Stimulated activated CD8-positive, alpha-beta memory T cell treated with anti-CD3 and anti-CD28 coated beads, Interleukin-7, amount 100 ng/mL, for 4 hours (primary cell): ENCODE results near the gene MS4A7.
"Not testable (repeated sequence)": the region's sequence is repeated elsewhere in the genome, so short reads cannot be mapped to it uniquely, and the experiment has no call there.

Experiments
- DNase-seq, 2 donors: peaks; one replicate each; pipeline ENCODE4 v3.0.0-alpha.2; 2020; ENCODE audit warnings: low read depth in 2 of 2

MS4A7 gene, protein sequence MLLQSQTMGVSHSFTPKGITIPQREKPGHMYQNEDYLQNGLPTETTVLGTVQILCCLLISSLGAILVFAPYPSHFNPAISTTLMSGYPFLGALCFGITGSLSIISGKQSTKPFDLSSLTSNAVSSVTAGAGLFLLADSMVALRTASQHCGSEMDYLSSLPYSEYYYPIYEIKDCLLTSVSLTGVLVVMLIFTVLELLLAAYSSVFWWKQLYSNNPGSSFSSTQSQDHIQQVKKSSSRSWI

DNA sequence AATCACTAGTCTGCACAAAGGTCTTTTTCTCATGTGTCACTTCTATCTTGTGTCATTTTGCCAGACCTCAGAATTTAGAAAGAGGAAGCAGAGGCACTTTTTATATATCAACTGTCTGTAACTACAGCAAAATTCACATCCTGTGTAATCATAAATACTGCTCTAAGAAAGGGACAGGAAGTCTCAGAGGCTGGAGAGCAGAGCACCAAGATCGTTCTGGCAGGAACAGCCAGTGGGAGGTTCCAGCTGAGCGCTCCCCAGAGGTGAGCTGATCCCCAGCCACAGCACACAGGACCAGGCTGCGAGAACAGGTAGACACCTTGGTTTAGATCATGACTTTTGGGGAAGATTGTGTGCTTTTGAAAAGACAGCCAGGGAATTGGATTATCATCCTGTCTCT lies at the start of gene MS4A7:
Gene MS4A7, plus strand, starts transcription at position 179 of the 400 bp plus-strand sequence. CDS start 4,610 bp downstream, outside the sequence.
- DNase-seq, result no peak

DNA sequence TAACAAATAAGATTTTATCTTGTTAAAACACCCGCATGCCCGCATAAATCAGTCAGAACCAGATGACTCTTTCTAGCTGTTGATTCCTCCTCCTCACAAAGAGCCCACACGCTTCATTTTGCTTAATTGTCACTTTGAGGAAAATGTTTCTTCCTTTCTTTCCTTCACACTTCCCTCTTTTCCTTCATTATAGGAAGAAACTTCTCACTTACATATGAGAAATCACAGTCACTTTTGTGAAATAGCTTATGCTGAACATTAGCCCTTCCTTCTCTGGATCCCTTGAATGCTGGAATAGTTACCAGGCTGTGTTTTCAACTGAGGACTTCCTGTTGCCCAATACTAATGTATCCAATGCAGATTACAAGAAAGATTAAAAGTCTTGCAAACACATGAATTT lies 45.5 kb upstream of the MS4A7 start:
- no peak for DNase-seq

DNA sequence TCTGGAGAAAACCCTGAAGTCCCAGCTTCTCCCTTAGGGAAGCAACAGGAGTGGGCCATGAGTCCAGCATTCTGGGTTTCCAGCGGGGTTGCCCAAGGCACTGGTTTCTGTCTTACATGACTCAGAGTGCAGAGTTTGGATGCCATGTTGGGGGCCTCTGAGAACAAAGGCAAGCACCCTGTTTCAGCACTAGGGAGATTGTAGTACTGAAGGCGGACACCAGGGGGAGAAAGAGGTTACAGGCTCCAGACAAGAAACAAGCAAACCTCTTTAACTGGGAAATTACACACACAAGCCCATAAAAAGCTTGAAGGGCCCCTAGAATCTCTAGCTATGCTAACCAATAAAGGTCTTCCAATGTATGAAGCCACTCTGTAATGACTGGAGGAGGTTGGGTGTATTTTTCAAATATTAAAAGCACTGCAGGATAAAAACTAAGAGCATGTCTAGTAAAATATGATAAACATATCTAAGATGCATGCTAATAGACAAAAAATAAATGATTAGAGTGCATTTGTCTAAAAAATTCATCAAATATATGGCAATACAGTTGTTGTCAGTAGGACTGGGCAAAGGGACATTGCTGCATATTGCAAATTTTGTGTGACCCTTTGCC lies 44.2 kb upstream of the MS4A7 start:
- DNase-seq, result peak; percentile 8 to 12

DNA sequence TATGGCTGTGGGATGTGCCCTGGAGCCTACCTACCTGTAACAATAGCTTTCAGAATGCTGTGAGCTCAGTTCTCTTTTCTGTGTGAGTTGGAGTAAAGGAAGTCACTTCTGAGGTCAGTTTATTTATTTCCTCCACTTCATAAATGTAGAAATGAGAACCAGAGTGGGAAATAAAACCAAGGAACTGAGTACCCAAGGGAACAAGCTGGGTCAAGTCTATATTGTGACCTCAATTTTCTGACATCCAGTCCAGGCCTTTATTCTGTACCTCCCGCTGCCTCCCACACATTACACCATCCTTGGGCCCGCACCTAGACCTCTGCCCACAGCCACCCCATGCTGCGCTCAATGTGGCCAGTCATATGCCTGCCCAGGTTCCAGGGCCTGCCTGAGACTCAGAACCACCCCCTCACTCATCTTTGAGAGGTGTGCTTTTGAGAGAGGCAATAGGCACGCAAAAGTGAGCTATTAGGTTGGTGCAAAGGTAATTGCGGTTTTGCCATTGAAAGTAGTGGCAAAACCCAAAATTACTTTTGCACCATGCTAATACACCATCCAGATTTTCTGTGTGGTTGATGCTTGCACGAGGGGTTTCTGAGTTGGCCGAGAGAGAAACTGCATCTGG lies 41.5 kb upstream of the MS4A7 start:
- no peak for DNase-seq

DNA sequence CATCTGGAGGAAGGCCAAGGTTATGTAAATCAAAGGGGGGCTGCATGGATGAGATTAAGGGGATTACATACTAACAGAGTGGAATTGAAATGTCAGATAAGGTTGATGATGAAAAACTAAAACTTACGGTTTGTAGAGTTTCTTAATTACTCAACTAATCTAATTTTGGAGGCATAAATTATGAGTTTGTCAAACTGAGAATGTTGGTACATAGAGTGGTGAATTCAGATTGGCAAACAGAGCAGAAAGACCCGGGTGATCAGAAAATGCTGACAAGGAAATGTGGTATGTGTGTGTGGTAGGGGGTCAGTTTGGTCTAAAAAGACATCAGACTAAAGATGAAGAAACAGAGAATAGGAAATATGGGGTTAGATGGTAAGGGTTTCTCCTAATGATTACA lies 40.3 kb upstream of the MS4A7 start:
- DNase-seq, result no peak

DNA sequence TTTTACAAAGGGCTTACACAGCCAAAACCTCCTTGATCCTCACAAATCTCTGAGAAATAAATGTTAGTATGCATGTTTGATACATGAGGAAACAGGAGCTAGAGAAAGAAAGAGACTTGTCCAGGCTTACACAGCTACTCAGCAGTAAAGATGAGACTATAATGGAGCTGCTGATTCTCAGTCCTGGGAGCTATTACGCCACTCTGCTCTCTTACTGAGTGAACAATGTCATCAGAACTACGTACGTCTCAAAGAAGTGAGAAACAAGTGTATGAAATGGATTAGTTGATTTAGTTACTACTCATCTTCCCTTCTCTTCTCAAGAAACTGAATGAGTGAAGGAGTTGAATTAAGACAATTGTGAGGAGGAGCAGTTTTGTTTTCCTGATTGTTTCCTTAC lies 39.0 kb upstream of the MS4A7 start:
- DNase-seq, result no peak

DNA sequence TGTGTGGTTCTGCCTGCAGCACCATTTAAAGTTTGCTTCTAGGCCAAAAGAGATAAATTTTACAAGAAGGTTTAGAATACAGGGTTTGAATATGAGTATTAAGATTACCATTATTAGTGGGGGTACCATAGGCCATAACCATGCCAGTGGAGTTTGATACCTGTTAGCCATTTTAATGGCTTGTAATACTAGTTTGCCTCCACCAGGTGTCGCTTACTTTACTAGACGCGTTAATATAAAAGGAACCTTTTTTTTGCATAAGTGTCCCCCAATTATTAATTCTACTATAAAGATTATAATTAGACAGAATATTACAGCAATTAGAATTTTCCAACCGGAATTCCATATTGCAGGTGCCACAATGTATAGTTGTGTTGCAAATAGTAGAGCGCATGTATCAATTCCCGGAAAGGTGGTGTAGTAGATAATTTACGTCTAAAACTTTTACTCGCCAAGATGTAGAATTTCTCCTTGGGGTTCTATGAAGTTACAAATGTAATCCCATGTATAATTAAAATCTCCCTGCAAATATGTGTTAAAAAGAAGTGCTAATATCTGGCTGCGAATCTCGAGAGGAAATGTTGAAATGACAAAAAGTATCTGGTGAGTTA lies 35.1 kb upstream of the MS4A7 start:
- DNase-seq, result no peak

DNA sequence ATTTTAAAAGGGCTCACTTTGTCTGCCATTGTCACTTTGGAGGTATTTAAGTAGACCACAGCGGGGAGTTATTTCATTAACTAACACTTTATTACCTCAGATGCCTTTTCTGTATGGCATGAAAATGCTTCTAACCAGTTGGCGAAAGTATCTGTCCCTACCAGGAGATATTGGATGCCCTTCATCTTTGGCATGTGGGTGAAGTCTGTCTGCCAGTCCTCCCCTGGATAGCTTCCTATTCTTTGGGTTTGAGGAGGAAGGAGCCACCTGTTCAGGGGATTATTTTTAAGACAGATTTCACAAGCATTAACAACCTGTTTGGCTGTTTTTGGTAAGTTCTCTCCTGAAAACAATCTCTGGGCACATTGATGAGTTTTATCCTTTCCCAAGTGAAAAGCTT lies 34.2 kb upstream of the MS4A7 start:
- no peak for DNase-seq

DNA sequence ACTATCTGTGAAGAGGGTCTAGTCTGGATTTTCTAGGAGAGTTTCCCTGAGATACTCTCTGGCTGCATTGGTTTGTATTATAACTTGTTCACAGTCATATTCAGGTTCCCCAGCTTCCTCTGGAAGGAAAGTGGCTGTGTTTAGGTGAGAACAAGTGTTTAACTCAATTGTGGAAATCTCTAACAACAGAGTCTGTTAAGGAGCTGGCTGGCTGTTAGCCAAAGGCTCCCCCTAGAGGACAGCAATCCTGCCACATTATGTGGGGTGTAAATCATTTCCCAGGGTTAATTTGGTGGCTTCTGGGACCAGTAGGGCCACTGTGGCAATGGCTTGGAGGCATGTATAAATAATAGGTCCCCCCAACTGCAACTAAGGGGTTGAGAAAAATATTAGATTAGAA lies 32.8 kb upstream of the MS4A7 start:
- no peak for DNase-seq

DNA sequence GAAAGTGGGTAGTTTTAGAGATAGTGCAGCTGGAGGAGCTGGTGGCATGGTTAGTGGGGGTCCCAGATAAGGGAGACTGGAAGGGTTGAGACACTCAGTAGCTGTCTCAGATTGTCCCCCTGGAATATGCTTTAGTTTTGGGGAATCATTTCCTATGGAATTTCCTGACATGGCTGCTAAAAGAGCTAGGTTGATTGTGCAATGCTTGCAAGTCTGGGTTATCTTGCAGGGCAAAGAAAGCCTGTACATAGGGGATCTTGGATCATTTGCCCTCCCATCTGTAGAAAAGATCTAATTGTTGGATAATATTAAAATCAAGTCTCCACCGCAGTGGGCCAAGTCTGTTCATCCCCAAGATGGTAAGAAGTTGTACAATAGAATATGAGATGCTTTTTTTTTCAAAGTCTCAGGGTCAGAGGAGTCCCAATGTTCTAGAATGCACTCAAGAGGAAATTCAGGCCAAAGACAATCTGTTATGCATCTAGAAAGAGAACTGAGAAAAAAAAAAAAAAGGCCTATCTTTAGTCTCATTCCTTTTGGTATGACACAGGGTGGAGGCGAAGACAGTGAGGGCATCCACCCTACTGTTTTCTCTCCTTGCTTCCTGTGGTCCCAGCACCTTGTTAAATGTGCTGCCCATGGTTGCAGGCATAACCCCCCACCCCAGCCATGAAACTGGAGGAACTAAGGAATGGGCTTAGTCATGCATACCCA lies 31.1 kb upstream of the MS4A7 start:
- DNase-seq, result no peak

DNA sequence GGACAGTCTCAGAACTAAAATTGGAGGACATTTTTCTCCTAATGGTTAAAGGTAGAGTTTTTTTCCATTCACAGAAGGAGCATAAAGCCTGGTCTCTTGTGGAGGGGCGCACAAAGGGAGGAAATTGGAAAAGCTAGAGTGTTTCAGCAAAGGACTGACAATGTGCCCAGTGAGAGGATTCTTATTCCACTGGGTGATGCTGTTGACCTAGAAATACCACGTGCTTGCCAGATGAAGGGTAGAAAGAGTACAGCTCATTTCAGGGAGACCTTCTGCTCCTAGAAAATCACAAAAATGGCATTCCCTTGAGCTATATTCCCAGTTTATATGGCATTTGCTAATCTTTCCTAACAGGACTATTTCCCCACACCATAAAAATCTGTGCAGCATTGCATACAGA lies 30.2 kb upstream of the MS4A7 start:
- no peak for DNase-seq

DNA sequence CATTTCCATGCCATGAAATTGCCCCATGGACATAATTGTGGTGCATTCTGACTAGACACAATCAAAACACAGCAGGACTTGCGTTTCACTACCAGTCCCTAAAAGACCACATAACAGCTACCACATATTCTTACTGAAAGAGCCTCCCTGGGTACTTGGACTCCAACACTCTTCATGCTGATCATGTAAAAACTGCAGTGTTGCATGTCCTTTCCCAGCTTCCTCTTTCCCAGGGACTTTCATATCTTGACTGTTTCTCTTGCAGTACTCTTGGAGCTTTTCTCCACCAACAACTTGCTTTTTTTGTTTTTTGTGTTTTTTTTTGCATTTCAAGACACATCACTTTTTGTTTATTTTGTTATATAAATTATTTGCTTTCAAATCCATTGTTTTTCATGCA lies 28.3 kb upstream of the MS4A7 start:
- no peak for DNase-seq

DNA sequence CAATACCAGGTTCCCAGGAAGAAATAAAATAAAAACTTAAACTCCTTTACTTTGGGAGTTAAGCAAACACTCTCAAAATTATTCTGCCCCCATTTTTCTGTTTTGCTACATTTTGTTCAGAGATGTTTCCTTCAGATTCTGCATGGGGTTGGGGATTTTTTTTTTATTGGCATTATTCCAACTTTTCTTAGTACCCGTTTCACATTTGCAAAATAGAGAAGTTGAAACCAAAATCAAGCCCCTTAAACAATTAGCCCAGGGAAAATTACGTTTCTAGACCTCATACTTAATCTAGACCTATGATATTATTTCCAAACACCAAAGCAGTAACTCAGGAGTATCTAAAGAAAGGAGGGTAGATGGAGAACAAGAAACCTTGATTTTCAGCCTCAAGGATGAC lies 20.6 kb upstream of the MS4A7 start:
- DNase-seq, result no peak

DNA sequence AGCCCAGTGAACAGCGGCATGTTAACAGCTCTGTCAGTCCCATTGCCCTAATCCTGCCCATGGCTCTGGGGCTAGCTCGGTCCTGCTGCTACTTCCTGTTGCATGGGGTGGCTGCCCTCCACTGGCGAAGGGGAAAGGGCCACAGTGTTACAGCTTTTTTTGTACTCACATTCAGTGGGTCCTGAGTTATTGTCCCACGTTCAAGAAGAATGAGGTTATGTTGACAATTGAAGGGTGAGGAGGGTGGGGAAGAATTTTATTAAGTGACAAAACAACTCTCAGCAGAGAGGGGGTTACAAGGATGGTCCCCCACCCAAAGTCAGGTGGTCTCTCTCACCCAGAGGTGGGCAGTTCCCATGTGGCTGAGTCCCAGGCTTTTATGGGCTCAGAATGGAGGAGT lies 17.7 kb upstream of the MS4A7 start:
- DNase-seq, result no peak

DNA sequence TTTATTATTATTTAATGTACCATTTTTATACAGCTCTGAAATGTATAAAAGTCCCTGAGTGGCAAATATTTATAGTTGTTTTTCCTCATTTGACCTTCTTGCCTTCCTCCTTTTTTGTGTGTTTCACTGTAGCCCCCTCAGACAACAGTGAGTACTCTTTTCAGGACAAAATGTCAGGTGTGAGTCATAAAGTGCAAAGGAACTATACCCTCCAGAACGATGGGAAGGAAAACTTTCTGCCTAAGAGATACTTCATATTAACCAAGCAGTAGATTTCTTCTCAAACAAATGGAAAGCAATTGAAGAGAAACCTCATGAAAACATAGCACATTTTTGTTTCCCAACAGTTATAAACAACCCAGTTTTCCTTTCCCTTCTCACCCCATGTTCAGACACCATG lies 16.1 kb upstream of the MS4A7 start:
- DNase-seq, result no peak

DNA sequence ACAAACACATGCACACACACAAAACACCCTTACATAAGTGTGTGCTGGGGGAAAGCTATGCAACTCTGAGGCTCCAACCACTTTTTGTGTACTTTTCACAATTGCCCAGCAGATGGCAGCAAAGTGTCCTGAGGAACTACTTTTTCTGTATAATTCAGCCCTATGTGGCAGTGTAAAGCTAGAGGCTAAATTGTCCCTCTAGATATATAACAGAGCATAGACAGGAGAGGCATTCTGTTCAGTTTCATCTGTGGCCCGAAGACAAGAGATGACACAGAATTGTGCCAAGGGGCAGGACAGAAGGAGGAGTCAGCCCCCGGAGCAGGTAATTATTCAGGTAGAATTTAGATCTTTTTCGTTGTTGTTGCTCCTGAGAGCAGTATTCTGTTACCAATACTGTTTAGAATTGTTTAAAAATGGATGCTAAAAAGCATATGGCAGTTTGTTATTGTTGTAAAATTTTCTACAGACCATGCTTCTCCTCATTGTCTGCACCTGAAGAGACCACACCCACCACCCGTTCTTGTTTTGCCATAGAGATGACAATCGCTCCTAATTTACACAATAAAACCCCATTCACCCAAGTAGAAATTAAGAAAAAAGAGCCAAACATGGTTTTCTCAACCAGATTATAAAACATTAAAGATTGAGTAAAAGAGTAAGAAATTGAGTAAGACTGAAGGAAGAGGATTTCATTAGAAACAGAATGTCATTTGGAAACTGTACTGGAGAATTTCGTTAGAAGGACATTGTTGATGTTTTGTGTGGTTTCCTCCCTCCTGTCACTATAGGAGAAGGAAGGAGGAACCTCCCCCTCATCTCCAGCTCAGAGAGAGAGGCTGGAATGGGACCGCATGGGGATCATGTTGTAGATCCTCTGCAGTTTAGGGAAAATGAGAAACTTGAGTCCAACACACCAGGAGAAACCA lies 14.5 kb upstream of the MS4A7 start:
- peak; percentile 17 for DNase-seq

DNA sequence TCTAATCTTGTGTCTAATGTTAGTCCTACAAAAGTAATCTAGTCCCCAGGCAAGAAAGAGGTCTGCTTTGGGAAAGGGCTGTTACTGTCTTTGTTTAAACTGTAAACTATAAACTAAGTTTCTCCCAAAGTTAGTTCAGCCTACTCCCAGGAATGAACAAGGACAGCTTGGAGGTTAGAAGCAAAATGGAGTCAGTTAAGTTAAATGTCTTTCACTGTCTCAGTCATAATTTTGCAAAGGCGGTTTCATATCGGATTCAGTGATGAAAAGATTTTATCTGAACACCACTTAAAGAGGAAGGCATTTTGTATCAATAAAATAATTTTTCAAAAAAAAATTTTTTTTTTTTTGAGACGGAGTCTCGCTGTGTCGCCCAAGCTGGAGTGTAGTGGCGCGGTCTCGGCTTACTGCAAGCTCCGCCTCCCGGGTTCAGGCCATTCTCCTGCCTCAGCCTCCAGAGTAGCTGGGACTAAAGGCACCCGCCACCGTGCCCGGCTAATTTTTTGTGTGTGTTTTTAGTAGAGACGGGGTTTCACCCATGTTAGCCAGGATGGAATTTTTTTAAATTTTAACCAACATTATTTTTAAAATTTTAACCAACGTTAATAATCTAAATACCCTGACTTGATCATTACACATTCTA lies 11.9 kb upstream of the MS4A7 start:
- DNase-seq, result not testable (repeated sequence)

DNA sequence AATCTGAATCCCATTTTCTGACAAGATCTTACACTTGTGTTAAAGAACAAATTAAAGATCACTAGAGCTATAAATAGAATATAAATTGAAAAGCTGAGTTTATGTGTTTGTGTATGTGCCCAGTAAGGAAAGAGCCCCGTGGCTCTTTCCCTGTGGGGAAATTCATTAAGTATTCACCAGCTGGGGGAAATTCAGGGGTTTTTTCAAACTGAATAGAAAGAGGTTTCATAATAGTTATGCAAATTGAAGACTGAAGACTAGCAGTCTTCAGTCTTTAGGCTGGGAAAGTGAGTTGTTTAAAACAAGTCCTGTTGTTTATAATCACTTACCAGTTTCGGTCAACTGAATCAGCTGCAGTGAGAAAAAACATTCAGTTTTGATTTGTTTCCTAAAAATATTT lies 11.3 kb upstream of the MS4A7 start:
- no peak for DNase-seq

DNA sequence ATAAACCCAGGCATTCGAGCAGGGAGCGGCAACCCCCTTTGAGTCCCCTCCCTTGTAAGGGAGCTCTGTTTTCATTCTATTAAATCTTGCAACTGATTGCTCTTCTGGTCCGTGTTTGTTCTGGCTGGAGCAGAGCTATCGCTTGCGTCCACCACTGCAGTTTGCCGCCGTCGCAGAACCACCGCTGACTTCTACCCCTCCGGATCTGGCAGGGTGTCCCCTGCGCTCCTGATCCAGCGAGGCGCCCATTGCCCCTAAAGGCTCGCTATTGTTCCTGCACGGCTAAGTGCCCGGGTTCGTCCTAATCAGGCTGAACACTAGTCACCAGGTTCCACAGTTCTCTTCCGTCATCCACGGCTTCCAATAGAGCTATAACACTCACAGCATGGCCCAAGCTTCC lies 10.4 kb upstream of the MS4A7 start:
- no peak for DNase-seq

DNA sequence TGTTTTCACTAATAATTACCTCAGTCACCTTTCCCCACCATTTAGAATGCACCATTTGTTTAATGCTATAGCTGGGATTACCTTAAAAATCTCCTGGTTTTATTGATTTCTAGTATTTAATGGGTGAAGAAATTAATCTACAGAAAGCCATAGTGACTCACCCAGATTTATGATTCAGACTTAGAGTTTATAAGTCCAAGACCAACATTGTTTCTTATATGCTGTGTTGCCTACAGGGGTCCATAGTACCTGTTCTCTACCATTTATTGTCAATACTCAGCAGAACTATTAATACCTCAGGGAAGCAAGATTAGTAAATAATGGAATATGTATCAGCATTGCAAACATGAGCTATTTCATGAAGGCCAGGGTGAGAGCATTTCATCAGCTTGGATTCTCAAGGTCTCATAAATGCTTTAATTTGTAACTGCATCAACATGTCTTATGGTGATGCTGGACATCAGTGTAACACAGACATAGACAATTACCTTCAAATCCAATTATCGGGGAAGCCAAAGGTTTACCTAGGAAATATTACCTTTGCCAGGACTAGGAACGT lies 8.0 kb upstream of the MS4A7 start:
- no peak for DNase-seq
